D341Med (cell line): ENCODE measurements around the gene TIA1.
A peak's percentile ranks its signal among the peaks of the same experiment; 100 is the strongest.
"Not testable (repeated sequence)": the region's sequence is repeated elsewhere in the genome, so short reads cannot be mapped to it uniquely, and the experiment has no call there.

Experiments used
- DNase-seq: peaks from one replicate; pipeline ENCODE4 v3.0.0; 2012; ENCODE audit warnings: low spot score

The TIA1 gene

GRCh38 chr2:70248181-70248847, at the start of gene TIA1:
Gene TIA1, minus strand, starts transcription at chr2:70248628. Its CDS starts 198 bp downstream, at chr2:70248430.
- peak; percentile 96 for DNase-seq

GRCh38 chr2:70297828-70298227, 49.4 kb upstream of the TIA1 start:
- DNase-seq: not testable (repeated sequence)

DNA sequence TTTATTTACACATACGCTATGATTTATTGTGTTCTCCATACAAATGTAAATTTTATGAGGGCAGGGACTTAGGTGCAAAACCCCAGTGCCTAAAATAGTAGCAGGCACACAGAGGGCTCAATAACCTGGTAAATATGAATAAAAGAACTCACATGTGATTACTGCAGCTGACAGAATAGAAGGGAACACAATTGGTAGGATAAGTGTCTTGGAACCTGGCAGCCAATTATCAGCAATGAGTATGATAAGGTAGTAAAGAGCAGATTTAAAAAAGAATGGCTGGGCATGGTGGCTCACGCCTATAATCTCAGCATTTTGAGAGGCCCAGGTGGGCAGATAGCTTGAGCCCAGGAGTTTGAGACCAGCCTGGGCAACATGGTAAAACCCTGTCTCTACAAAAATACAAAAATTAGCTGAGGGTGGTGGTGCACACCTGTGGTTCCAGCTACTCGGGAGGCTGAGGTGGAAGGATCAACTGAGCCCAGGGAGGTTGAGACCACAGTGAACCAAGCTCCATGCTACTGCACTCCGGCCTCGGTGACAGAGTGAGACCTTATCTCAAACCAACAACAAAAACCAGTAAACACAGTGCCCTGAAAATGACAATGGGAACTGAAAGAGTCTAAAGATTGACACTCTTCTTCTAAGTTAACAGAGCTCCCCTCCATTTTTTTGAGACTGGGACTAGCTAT, 35.2 kb upstream of the TIA1 start:
- DNase-seq: no peak

DNA sequence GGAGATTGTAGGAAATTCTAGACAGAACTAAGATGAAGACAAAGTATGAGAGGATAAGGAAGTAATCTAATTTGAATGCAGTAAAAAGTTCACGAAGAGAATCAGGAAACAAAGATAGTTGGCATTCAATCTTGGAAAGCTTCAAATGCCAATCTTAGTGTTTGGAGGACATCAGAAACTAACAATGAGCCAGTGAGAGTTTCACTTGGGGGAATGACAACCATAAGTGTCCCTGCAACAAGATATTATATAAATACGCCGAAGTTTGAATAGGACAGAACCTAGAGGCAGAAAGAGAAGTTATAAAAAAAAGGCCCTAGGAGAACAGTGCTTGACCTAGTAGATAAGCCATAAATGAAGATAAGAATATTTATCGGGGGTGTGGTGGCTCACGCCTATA, 34.0 kb upstream of the TIA1 start:
- no peak for DNase-seq

GRCh38 chr2:70280242-70280798, 31.9 kb upstream of the TIA1 start:
- DNase-seq: no peak

DNA sequence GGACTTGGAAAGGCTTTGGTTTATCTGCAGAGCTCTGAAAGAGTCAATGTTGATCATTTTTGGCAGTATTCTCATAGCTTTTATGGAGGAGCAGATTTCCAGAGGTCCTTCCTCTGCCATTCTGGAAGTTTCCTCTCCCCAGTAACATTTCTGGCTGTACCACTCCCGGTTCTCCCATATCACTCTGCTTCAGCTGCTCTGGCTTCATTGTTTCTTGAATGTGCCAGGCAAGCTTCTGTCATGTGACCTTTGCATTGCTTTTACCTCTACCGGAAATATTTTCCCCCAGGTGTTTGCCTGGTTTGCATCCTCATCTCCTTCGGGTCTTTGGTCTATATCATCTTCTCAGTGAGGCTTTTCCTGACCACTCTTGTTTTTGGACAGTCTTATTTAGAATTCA, 21.9 kb upstream of the TIA1 start:
- no peak for DNase-seq

DNA sequence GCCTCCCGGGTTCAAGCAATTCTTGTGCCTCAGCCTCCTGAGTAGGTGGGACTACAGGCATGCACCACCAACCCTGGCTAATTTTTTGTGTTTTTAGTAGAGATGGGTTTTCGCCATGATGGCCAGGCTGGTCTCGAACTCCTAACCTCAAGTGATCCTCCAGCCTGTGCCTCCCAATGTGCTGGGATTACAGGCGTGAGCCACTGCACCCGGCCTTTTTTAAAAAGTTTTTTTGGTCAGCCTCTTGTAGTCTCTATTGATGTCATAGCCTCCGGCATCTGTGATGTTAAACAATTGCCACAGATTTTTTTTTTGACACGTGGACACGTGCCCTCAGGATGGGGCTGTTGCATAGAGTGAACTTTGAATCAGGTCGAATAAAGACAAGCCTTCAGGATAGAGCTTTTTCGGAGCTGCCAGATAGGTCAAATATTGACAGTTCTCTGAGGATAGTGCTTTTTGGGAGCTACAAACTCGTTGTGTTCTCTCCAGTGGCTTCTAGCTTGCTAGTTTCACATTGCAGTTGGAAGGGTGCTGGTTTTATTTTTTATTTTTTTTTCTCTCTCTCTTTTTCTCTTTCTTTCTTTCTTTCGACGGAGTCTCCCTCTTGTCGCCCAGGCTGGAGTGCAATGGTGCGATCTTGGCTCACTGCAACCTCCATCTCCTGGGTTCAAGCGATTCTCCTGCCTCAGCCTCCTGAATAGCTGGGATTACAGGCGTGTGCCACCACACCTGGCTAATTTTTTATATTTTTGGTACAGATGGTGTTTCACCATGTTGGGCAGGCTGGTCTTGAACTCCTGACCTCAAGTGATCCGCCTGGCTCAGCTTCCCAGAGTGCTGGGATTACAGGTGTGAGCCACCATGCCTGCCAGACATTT, 21.2 kb upstream of the TIA1 start:
- not testable (repeated sequence) for DNase-seq

DNA sequence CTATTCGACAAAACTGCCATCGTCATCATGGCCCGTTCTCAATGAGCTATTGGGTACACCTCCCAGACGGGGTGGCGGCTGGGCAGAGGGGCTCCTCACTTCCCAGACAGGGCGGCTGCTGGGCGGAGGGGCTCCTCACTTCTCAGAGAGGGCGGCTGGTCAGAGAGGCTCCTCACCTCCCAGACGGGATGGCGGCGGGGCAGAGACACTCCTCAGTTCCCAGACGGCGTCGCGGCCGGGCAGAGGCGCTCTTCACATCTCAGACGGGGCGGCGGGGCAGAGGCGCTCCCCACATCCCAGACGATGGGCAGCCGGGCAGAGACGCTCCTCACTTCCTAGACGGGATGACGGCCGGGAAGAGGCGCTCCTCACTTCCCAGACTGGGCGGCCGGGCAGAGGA, 18.5 kb upstream of the TIA1 start:
- DNase-seq: not testable (repeated sequence)

DNA sequence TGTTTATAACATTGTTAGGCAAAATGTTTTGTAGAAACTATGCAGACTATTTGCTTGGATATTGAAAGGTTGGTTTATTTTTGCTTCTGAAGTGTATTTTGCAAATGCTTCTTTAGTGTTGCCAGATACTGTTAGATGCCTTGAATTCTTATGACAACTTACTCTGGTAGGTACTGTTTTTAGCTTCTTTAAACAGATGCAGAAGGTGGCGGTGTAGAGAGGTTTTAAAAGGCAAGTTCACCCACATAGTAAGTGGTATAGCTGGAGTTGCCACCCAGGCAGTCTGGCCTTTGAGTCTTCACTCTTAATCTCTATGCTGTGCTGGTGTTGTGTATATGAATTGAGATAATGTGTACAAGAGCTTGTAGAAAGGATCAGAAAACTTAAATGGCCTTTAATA, 13.1 kb upstream of the TIA1 start:
- DNase-seq: no peak

- DNase-seq: no peak
These were observed 10.1 kb upstream of the TIA1 start for GRCh38 chr2:70258532-70258875.

GRCh38 chr2:70255637-70256314, 7.3 kb upstream of the TIA1 start:
- DNase-seq: no peak

DNA sequence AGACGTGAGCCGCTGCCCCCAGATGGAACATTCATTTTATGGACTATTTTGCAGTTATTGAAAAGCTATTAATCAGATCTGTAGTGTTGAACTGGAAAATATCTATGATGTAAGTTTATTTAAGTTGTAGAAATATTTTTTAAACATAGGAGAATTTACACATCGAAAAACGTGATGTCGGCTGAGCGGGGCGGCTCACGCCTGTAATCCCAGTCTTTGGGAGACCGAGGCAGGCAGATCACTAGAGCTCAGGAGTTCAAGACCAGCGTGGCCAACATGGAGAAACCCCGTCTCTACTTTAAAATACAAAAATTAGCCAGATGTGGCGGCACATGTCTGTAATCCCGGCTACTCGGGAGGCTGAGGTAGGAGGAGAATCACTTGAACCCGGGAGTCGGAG, 2.0 kb upstream of the TIA1 start:
- no peak for DNase-seq

- DNase-seq: no peak
These were observed 856 bp downstream of the TIA1 start for GRCh38 chr2:70247364-70248180.

DNA sequence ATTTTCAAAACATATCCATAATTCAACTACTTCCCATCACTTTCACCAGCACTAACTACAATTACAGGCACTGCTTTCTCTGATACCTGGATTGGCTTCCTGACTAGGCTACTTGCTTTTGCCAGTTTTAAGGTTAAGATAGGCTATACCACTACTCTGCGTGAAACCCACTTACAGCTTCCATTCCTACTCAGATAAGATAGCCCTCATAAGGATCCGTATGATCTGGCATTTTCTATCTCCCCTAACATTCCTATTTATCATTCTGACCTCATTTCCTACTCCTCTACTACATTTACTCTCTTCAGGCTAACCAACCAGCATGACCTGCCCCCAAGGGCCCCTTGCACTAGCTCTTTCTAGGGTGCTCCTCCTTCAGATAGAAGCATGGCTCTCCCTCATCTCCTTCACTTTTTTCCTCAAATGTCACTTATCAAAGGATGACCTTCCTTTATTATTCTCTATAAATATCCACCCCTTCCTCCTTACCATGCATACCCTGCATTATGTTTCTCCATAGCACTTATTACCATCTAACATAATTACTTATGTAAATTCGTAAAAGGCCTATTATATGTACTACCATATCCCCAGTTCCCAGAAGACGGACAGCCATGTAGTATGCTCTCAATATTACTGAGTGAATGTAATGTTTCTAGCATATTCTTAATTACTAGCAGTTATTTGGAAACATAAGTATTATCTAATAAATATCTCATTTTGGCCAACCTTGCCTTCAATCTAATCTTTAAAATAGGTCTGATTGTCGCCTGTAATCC, 4.4 kb downstream of the TIA1 start:
- DNase-seq: no peak

DNA sequence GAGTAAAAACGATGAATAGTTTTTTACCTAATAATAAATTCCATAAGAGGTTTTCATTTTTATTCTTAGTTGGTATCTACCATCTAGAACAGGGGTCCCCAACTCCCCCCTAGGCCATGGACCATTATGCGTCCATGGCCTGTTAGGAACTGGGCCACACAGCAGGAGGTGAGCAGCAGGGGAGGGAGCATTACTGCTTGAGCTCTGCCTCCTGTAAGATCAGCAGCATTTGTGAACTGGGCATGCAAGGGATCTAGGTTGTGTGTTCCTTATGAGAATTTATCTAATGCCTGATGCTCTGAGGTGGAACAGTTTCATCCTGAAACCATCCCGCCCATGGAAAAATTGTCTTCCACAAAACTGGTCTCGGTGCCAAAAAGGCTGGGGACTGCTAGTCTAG, 5.9 kb downstream of the TIA1 start:
- no peak for DNase-seq

- DNase-seq: no peak
These were observed 7.1 kb downstream of the TIA1 start for GRCh38 chr2:70241340-70241739.

DNA sequence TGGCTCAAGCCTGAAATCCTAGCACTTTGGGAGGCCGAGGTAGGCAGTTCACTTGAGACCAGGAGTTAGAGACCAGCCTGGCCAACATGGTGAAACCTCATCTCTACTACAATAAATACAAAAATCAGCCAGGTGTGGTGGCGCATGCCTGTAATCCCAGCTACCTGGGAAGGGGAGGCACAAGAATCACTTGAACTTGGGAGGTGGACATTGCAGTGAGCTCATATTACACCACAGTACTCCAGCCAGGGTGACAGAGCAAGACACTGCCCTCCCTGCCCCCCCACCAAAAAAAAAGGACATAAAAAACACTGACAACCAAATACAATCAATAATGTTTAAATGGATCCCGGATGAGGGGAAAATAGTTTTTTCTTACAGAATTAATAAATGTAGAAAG, 7.8 kb downstream of the TIA1 start:
- DNase-seq: no peak

- DNase-seq: peak; percentile 13
These were observed 14.5 kb downstream of the TIA1 start for GRCh38 chr2:70233926-70234325.

DNA sequence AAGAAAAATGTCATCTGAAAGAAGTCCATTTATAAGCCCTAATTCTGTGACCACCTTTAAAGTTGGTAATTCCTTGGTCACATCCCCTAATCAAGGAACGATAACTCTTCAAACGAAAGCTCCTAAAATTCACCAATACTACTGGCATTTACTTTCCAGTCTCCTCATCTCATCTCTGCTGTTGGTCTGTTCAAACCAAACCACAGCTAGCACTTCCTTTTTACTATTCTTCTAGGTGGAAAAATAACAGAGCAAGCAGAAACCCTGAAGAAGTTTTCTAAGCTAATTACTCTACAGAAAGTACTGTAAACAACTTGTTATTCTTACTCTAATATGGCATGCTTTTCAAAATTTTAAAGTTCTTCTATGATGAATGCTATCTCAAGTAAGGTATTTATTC, 21.6 kb downstream of the TIA1 start:
- no peak for DNase-seq

GRCh38 chr2:70223305-70223704, 25.1 kb downstream of the TIA1 start:
- not testable (repeated sequence) for DNase-seq
